H9 (cell line): ENCODE results near the gene ANKRD12. TPM values are rescaled to one million over a fixed set of nuclear protein-coding genes. Genes with fewer than 3 reads are reported as not detected.

ENCODE experiments used
- DNase-seq: peaks from one replicate; pipeline ENCODE4 v3.0.0-alpha.2; 2017
- H2AFZ ChIP-seq: one replicate; pipeline ENCODE4 v1.6.1; 2013; ENCODE audit warnings: mild to moderate bottlenecking, low read length, control low read depth, moderate library complexity
- H2AK5ac ChIP-seq: 2 replicates; pipeline ENCODE4 v1.6.1; 2013; ENCODE audit warnings: low read length, control low read depth, mixed read lengths; ENCODE audit not compliant: insufficient read length
- H2BK120ac ChIP-seq: one replicate; pipeline ENCODE4 v1.6.1; 2013; ENCODE audit warnings: low read depth, mild to moderate bottlenecking, low read length, control low read depth, inconsistent platforms; ENCODE audit not compliant: poor library complexity, severe bottlenecking
- H2BK12ac ChIP-seq: 2 replicates; pipeline ENCODE4 v1.6.1; 2013; ENCODE audit warnings: low read length, control low read depth, mixed read lengths, low read depth; ENCODE audit not compliant: insufficient read length
- H2BK15ac ChIP-seq: 2 replicates; pipeline ENCODE4 v1.6.1; 2013; ENCODE audit warnings: low read depth, low read length, control low read depth
- H2BK20ac ChIP-seq: one replicate; pipeline ENCODE4 v1.6.1; 2013; ENCODE audit warnings: low read depth, mild to moderate bottlenecking, low read length, control low read depth, inconsistent platforms; ENCODE audit not compliant: poor library complexity, severe bottlenecking
- H2BK5ac ChIP-seq: 2 replicates; pipeline ENCODE4 v1.6.1; 2013; ENCODE audit warnings: low read length, control low read depth, mixed read lengths; ENCODE audit not compliant: insufficient read length
- H3K14ac ChIP-seq: 2 replicates; pipeline ENCODE4 v1.6.1; 2013; ENCODE audit warnings: low read length, control low read depth; ENCODE audit not compliant: insufficient read depth
- H3K18ac ChIP-seq: 2 replicates; pipeline ENCODE4 v1.6.1; 2013; ENCODE audit warnings: low read depth, mild to moderate bottlenecking, mixed read lengths, low read length, control low read depth; ENCODE audit not compliant: insufficient read length
- H3K23ac ChIP-seq: 2 replicates; pipeline ENCODE4 v1.6.1; 2013; ENCODE audit warnings: low read length, control low read depth, mixed read lengths, low read depth; ENCODE audit not compliant: insufficient read length
- H3K23me2 ChIP-seq: 2 replicates; pipeline ENCODE4 v1.6.1; 2013; ENCODE audit warnings: low read depth, mild to moderate bottlenecking, mixed read lengths, low read length, control low read depth; ENCODE audit not compliant: insufficient read length, poor library complexity, severe bottlenecking
- H3K27ac ChIP-seq: 2 replicates; pipeline ENCODE4 v1.5.1; 2013; ENCODE audit warnings: low read length, control low read depth, mixed read lengths, low read depth; ENCODE audit not compliant: insufficient read length
- H3K27me3 ChIP-seq: 2 replicates; pipeline ENCODE4 v1.6.1; 2013; ENCODE audit warnings: low read length, control low read depth, inconsistent platforms; ENCODE audit not compliant: insufficient read depth
- H3K4ac ChIP-seq: 2 replicates; pipeline ENCODE4 v1.6.1; 2013; ENCODE audit warnings: low read depth, mild to moderate bottlenecking, control low read depth, inconsistent platforms, low read length, moderate library complexity
- H3K4me1 ChIP-seq: 2 replicates; pipeline ENCODE4 v1.6.1; 2013; ENCODE audit warnings: low read length, control low read depth, inconsistent platforms; ENCODE audit not compliant: insufficient read depth
- H3K4me2 ChIP-seq: 2 replicates; pipeline ENCODE4 v1.6.1; 2013; ENCODE audit warnings: low read length, control low read depth, mixed read lengths; ENCODE audit not compliant: insufficient read length, insufficient read depth
- H3K56ac ChIP-seq: 2 replicates; pipeline ENCODE4 v1.6.1; 2013; ENCODE audit warnings: low read depth, mild to moderate bottlenecking, mixed read lengths, low read length, control low read depth; ENCODE audit not compliant: insufficient read length
- H3K79me1 ChIP-seq: 2 replicates; pipeline ENCODE4 v1.6.1; 2013; ENCODE audit warnings: low read depth, mild to moderate bottlenecking, moderate library complexity, low read length, control low read depth, inconsistent platforms; ENCODE audit not compliant: insufficient read depth, poor library complexity, severe bottlenecking
- H3K79me2 ChIP-seq: 2 replicates; pipeline ENCODE4 v1.6.1; 2013; ENCODE audit warnings: low read length, control low read depth, inconsistent platforms; ENCODE audit not compliant: insufficient read depth
- H3K9ac ChIP-seq: 2 replicates; pipeline ENCODE4 v1.6.1; 2013; ENCODE audit warnings: low read length, control low read depth, mixed read lengths; ENCODE audit not compliant: insufficient read length; ENCODE audit errors: extremely low read depth
- H3K9me3 ChIP-seq: one replicate; pipeline ENCODE4 v1.6.1; 2013; ENCODE audit warnings: low read depth, low read length, inconsistent platforms; ENCODE audit not compliant: control insufficient read depth
- H3T11ph ChIP-seq: one replicate; pipeline ENCODE4 v1.6.1; 2013; ENCODE audit warnings: mild to moderate bottlenecking, low read length, control low read depth, inconsistent platforms
- H4K20me1 ChIP-seq: one replicate; pipeline ENCODE4 v1.6.1; 2013; ENCODE audit not compliant: control insufficient read depth, insufficient read length, insufficient read depth
- H4K5ac ChIP-seq: 2 replicates; pipeline ENCODE4 v1.6.1; 2013; ENCODE audit warnings: low read depth, mild to moderate bottlenecking, mixed read lengths, low read length, control low read depth; ENCODE audit not compliant: insufficient read length
- H4K8ac ChIP-seq: replicated peaks from 2 replicates; pipeline ENCODE4 v1.6.1; 2013; ENCODE audit warnings: low read length, control low read depth, mixed read lengths, low read depth; ENCODE audit not compliant: insufficient read length
- H4K91ac ChIP-seq: 2 replicates; pipeline ENCODE4 v1.6.1; 2013; ENCODE audit warnings: low read depth, mild to moderate bottlenecking, moderate library complexity, mixed read lengths, low read length, control low read depth; ENCODE audit not compliant: insufficient read length
- H3K27ac Mint-ChIP-seq, 3 experiments: 2 replicates in 2 of 3; 3 replicates in 1 of 3; pipeline ENCODE4 v1.8.0; 2020 to 2021; ENCODE audit warnings: mixed read lengths in 3 of 3, mild to moderate bottlenecking in 1 of 3, moderate library complexity in 1 of 3
- H3K27me3 Mint-ChIP-seq: 2 replicates; pipeline ENCODE4 v1.8.0; 2021; ENCODE audit warnings: low read depth, mild to moderate bottlenecking, moderate library complexity, mixed read lengths
- H3K36me3 Mint-ChIP-seq, 3 experiments: 2 replicates in 2 of 3; 3 replicates in 1 of 3; pipeline ENCODE4 v1.8.0; 2020 to 2021; ENCODE audit warnings: low read depth in 3 of 3, mixed read lengths in 3 of 3; ENCODE audit not compliant: insufficient read depth in 1 of 3
- H3K4me1 Mint-ChIP-seq, 2 experiments: 2 replicates each; pipeline ENCODE4 v1.8.0; 2020; ENCODE audit warnings: mixed read lengths in 2 of 2
- H3K4me3 Mint-ChIP-seq, 2 experiments: 2 replicates in 1 of 2; 3 replicates in 1 of 2; pipeline ENCODE4 v1.8.0; 2020 to 2021; ENCODE audit warnings: mild to moderate bottlenecking in 2 of 2, mixed read lengths in 2 of 2, moderate library complexity in 1 of 2
- H3K9me3 Mint-ChIP-seq, 2 experiments: 2 replicates in 1 of 2; 3 replicates in 1 of 2; pipeline ENCODE4 v1.8.0; 2020; ENCODE audit warnings: mild to moderate bottlenecking in 2 of 2, mixed read lengths in 2 of 2, moderate library complexity in 1 of 2
- WGBS: extraction: QIAGEN DNeasy Blood & Tissue Kit; methylation state at CpG from one replicate; pipeline ENCODE4 v1.1.7; 2013; ENCODE audit warnings: missing lambda C conversion rate, low lambda C conversion rate, mixed read lengths; ENCODE audit not compliant: insufficient read length; ENCODE audit errors: extremely low coverage; 5-methylcytosine and 5-hydroxymethylcytosine counted together
- total RNA-seq: library from RNA; stranded (reverse); gene quantifications from 2 replicates; pipeline ENCODE4 v1.2.1, GENCODE V29; 2021
- TF ChIP-seq, protein P1 (sequence below): fragments of 200-600 bp; sonication (generic); conservative IDR thresholded peaks from 3 replicates; pipeline ENCODE4 v1.8.0; 2021; ENCODE audit warnings: antibody characterized with exemption, mild to moderate bottlenecking

ANKRD12 gene
- total RNA-seq, 1 experiment from 2014 or later: 38.9 TPM

DNA sequence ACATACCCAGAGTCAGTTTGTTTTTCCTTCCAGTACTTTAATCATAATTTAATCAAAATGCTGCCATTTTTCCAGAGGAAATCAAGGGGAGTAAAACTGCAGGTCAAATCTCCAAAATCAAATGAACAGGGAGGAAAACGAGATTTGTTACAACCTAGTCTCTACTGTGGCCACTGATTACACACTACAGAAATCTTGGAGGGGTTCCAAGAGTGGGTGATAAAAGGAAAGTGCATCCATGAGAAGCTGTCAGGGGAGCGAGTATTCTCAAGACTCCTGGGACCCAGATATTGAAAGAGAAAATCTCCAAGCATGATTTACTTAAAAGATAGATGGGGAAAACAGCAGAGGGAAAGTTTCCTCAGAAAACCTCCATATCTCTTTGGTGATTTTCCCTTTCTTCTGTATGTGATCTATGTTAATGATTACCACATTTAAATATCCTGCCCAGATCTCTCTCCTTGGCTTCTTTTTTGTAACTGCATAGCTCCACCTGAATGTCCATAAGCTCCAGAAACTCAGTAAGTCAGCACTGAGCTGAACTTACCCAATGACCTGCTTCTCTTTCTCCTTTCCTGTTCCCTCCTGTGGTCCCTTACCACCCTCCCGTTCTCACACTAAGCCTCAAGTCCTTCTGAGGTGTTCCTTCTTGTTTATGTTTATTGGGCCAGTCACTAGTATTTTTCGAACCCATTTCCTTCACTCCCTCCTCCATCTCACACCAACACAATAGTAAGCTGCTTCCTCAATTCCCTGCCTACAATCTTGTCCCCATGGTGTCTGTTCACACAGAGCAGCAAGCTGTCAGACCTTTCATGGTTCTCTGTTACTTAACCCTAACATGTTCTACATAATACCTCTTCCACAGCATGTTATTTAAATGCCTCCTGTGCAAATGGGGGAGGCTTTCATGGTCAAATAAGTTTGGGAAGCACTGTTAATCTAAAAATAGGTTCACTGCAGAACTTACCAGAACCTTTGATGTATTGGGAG is 124.1 kb downstream of the ANKRD12 start:
- H4K8ac ChIP-seq: no peak overlapping the region
- Mint-ChIP-seq H3K9me3 (peaks cover 11 to 21% of the 10 kb centered on the region in 2 experiments), H3K27me3 (no peaks in the 10 kb centered on the region; the same call in 1 of the 2 replicates), H3K36me3 (peaks cover 30 to 41% (median 33%) of the 10 kb centered on the region in 3 experiments), H3K27ac (peak overlapping the region in 1 of 3 experiments; percentile 53; a peak in 4 of 7 replicates), H3K4me1 (peaks cover 19% of the 10 kb centered on the region in 2 experiments), H3K4me3 (no peak overlapping the region)
- H3K23me2 ChIP-seq: no peaks in the 10 kb centered on the region
- H3K79me1 ChIP-seq: no peaks in the 10 kb centered on the region
- no peak overlapping the region for H2AK5ac ChIP-seq
- WGBS: no CpG with 5 or more reads among the region's 4 CpGs
- H2AFZ ChIP-seq: no peak overlapping the region
- TF ChIP-seq, protein P1, sequence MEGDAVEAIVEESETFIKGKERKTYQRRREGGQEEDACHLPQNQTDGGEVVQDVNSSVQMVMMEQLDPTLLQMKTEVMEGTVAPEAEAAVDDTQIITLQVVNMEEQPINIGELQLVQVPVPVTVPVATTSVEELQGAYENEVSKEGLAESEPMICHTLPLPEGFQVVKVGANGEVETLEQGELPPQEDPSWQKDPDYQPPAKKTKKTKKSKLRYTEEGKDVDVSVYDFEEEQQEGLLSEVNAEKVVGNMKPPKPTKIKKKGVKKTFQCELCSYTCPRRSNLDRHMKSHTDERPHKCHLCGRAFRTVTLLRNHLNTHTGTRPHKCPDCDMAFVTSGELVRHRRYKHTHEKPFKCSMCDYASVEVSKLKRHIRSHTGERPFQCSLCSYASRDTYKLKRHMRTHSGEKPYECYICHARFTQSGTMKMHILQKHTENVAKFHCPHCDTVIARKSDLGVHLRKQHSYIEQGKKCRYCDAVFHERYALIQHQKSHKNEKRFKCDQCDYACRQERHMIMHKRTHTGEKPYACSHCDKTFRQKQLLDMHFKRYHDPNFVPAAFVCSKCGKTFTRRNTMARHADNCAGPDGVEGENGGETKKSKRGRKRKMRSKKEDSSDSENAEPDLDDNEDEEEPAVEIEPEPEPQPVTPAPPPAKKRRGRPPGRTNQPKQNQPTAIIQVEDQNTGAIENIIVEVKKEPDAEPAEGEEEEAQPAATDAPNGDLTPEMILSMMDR: no peak
- no peaks in the 10 kb centered on the region for H3K9me3 ChIP-seq
- no peak overlapping the region for H2BK20ac ChIP-seq
- no peak overlapping the region for H3K14ac ChIP-seq
- no peak overlapping the region for H3K4ac ChIP-seq
- H3K27me3 ChIP-seq: no peaks in the 10 kb centered on the region
- H3K4me2 ChIP-seq: no peak overlapping the region
- no peak overlapping the region for H2BK120ac ChIP-seq
- no peak overlapping the region for H3K23ac ChIP-seq
- no peak overlapping the region for H4K5ac ChIP-seq
- no peak overlapping the region for H3T11ph ChIP-seq
- H4K20me1 ChIP-seq: no peaks in the 10 kb centered on the region
- no peaks in the 10 kb centered on the region for H3K79me2 ChIP-seq
- no peak overlapping the region for H2BK15ac ChIP-seq
- H3K27ac ChIP-seq: no peak overlapping the region
- no peak overlapping the region for H3K56ac ChIP-seq
- H2BK12ac ChIP-seq: no peak overlapping the region
- no peak overlapping the region for H2BK5ac ChIP-seq
- no peak overlapping the region for H3K18ac ChIP-seq
- H4K91ac ChIP-seq: no peak overlapping the region
- H3K4me1 ChIP-seq: peaks cover 7% of the 10 kb centered on the region
- H3K9ac ChIP-seq: no peak overlapping the region
- DNase-seq: no peak
